Measurements from ENCODE around the gene PRKACG. TPM values are rescaled to one million over a fixed set of nuclear protein-coding genes. Genes with fewer than 3 reads are reported as not detected.

The PRKACG gene
- total RNA-seq, 1 experiment from 2014 or later: not detected

DNA sequence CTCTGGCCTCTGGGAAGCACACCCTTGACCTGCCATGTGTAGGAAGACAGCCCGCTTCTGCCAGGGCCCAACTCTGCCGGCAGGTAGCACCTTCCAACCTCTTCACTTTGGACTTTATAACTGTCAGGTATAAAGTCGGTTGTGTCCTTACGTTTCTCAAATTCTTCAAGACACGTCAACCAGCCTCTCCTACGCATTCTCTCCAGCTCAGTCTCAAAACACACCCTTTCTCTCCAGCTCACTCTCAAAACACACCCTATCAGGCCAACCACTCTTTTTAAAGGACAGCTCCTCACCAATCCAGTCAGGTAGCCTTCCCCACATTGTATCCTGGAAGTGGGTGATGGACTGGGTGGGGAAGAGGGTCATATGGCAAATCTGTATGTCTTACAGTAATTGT lies 35.2 kb upstream of the PRKACG start:
- Histone ChIP-seq H3K4me1 (ENCODE audit: insufficient read depth, low read length) (no peaks in the 10 kb centered on the region), H3K4me2 (ENCODE audit: low read length) (no peak overlapping the region), H3F3A (ENCODE audit: low read length, unreplicated experiment) (no peaks in the 10 kb centered on the region), H3K9ac (ENCODE audit: low read length) (no peak overlapping the region), H2AFZ (ENCODE audit: low read length) (no peak overlapping the region), H3K27me3 (ENCODE audit: low read length) (no peaks in the 10 kb centered on the region), H4K20me1 (ENCODE audit: low read length) (no peaks in the 10 kb centered on the region), H3K79me2 (ENCODE audit: low read length) (no peaks in the 10 kb centered on the region), H3K9me3 (ENCODE audit: low read length) (no peaks in the 10 kb centered on the region), H3K27ac (ENCODE audit: low read length) (no peak overlapping the region), H3K9me2 (replicated peaks; ENCODE audit: low read length) (no peaks in the 10 kb centered on the region), H3K36me3 (ENCODE audit: low read depth, low read length) (no peaks in the 10 kb centered on the region), H3K4me3 (ENCODE audit: low read length) (no peak overlapping the region)
- POLR2A ChIA-PET (ENCODE audit: unreplicated experiment): no interaction called here
- no peak for DNase-seq
- no TSS peak for BruUV-seq (replicated peaks)
- CTCF ChIA-PET: no interaction called here
- intact Hi-C loops (cut with micrococcal nuclease): no loop called here
- no peak for ATAC-seq
- TF ChIP-seq, protein P1, sequence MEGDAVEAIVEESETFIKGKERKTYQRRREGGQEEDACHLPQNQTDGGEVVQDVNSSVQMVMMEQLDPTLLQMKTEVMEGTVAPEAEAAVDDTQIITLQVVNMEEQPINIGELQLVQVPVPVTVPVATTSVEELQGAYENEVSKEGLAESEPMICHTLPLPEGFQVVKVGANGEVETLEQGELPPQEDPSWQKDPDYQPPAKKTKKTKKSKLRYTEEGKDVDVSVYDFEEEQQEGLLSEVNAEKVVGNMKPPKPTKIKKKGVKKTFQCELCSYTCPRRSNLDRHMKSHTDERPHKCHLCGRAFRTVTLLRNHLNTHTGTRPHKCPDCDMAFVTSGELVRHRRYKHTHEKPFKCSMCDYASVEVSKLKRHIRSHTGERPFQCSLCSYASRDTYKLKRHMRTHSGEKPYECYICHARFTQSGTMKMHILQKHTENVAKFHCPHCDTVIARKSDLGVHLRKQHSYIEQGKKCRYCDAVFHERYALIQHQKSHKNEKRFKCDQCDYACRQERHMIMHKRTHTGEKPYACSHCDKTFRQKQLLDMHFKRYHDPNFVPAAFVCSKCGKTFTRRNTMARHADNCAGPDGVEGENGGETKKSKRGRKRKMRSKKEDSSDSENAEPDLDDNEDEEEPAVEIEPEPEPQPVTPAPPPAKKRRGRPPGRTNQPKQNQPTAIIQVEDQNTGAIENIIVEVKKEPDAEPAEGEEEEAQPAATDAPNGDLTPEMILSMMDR (conservative IDR thresholded peaks at IDR 0.05; ENCODE audit: low read depth, low read length): no peak
- TF ChIP-seq EZH2phosphoT487 (IDR thresholded peaks at IDR 0.05; ENCODE audit: borderline replicate concordance, low read length) (no peak), EZH2 (IDR thresholded peaks at IDR 0.05; ENCODE audit: low read length, unreplicated experiment) (no peak)

DNA sequence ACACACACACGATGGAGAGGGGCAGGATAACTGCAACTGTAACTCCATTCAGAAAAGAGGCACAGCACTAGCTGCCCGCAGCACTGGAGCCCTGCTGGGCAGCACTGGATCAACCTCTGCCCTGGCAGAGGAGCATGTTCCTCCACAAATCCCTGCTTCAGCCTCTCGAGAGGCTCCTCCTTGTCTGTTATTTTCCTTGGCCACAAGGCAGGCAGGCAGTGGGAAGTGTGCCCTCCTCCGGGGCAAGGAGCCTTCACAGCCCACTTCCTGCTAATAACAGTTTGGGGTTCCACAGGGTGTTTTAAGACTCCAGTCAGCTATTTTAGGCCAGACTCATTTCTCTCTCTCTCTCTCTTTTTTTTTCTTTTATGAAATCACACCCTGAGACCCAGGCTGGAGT lies 33.5 kb upstream of the PRKACG start:
- intact Hi-C loops (cut with micrococcal nuclease): no loop called here
- no peaks in the 10 kb centered on the region for H3K4me1 ChIP-seq (ENCODE audit: insufficient read depth, low read length)
- peaks cover 9% of the 10 kb centered on the region; the same call in 1 of the 2 replicates for H3K79me2 ChIP-seq (ENCODE audit: low read length)
- no peaks in the 10 kb centered on the region for H3K27me3 ChIP-seq (ENCODE audit: low read length)
- TF ChIP-seq, protein P1 (conservative IDR thresholded peaks at IDR 0.05; ENCODE audit: low read depth, low read length): no peak
- TF ChIP-seq EZH2phosphoT487 (IDR thresholded peaks at IDR 0.05; ENCODE audit: borderline replicate concordance, low read length) (no peak), EZH2 (IDR thresholded peaks at IDR 0.05; ENCODE audit: low read length, unreplicated experiment) (no peak)
- H3K9ac ChIP-seq (ENCODE audit: low read length): no peak overlapping the region
- H3K4me3 ChIP-seq (ENCODE audit: low read length): no peak overlapping the region
- H3K36me3 ChIP-seq (ENCODE audit: low read depth, low read length): no peaks in the 10 kb centered on the region
- ATAC-seq (no peak), DNase-seq (no peak)
- ChIA-PET CTCF (no interaction called here), POLR2A (ENCODE audit: unreplicated experiment) (no interaction called here)
- H3F3A ChIP-seq (ENCODE audit: low read length, unreplicated experiment): no peaks in the 10 kb centered on the region
- no peaks in the 10 kb centered on the region for H4K20me1 ChIP-seq (ENCODE audit: low read length)
- no peak overlapping the region for H3K27ac ChIP-seq (ENCODE audit: low read length)
- no peak overlapping the region for H3K4me2 ChIP-seq (ENCODE audit: low read length)
- no peaks in the 10 kb centered on the region for H3K9me3 ChIP-seq (ENCODE audit: low read length)
- no TSS peak for BruUV-seq (replicated peaks)
- no peak overlapping the region for H2AFZ ChIP-seq (ENCODE audit: low read length)
- H3K9me2 ChIP-seq (replicated peaks; ENCODE audit: low read length): no peaks in the 10 kb centered on the region

DNA sequence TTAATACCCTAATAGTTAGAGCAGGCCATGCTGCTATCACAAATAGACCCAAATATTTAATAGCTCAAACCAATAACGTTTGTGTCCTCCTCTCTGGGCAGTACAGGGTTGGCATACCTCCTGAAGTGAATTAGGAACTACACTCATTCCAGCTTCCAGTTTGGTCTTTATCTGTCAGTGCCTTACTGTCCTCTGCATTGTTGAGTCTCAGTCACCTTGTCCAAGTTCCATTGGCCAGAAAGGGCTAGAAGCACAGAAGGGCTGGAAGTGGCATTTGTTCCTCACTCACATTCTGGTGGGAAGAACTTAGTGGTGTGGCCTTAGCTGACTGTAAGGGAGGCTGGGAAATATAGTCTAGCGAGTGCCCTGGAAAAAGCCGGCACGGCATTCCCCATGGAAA lies 32.8 kb upstream of the PRKACG start:
- POLR2A ChIA-PET (ENCODE audit: unreplicated experiment): no interaction called here
- H3K4me3 ChIP-seq (ENCODE audit: low read length): no peak overlapping the region
- no peak overlapping the region for H3K27ac ChIP-seq (ENCODE audit: low read length)
- H3K9me2 ChIP-seq (replicated peaks; ENCODE audit: low read length): no peaks in the 10 kb centered on the region
- H3K36me3 ChIP-seq (ENCODE audit: low read depth, low read length): no peaks in the 10 kb centered on the region
- no peak overlapping the region for H3K4me2 ChIP-seq (ENCODE audit: low read length)
- DNase-seq (no peak), ATAC-seq (no peak)
- no peaks in the 10 kb centered on the region for H3F3A ChIP-seq (ENCODE audit: low read length, unreplicated experiment)
- no peaks in the 10 kb centered on the region for H3K9me3 ChIP-seq (ENCODE audit: low read length)
- no peaks in the 10 kb centered on the region for H4K20me1 ChIP-seq (ENCODE audit: low read length)
- peaks cover 14% of the 10 kb centered on the region; the same call in 1 of the 2 replicates for H3K79me2 ChIP-seq (ENCODE audit: low read length)
- intact Hi-C loops (cut with micrococcal nuclease): no loop called here
- TF ChIP-seq EZH2 (IDR thresholded peaks at IDR 0.05; ENCODE audit: low read length, unreplicated experiment): no peak
- no peak for TF ChIP-seq EZH2phosphoT487 (IDR thresholded peaks at IDR 0.05; ENCODE audit: borderline replicate concordance, low read length)
- TF ChIP-seq, protein P1 (conservative IDR thresholded peaks at IDR 0.05; ENCODE audit: low read depth, low read length): no peak
- H3K4me1 ChIP-seq (ENCODE audit: insufficient read depth, low read length): no peaks in the 10 kb centered on the region
- no peak overlapping the region for H3K9ac ChIP-seq (ENCODE audit: low read length)
- no TSS peak for BruUV-seq (replicated peaks)
- CTCF ChIA-PET: no interaction called here
- no peaks in the 10 kb centered on the region for H3K27me3 ChIP-seq (ENCODE audit: low read length)
- H2AFZ ChIP-seq (ENCODE audit: low read length): no peak overlapping the region

All from PC-3 (cell line).